ENCODE measurements around the gene OR52H1. TPM values are rescaled to one million over a fixed set of nuclear protein-coding genes. Genes with fewer than 3 reads are reported as not detected.

OR52H1 gene
- total and polyA plus RNA-seq, 2 of the 8 experiments (the other 6 are each of a cell fraction or from before 2014, with no cell fraction given): 0.09 TPM; not detected in 1

DNA sequence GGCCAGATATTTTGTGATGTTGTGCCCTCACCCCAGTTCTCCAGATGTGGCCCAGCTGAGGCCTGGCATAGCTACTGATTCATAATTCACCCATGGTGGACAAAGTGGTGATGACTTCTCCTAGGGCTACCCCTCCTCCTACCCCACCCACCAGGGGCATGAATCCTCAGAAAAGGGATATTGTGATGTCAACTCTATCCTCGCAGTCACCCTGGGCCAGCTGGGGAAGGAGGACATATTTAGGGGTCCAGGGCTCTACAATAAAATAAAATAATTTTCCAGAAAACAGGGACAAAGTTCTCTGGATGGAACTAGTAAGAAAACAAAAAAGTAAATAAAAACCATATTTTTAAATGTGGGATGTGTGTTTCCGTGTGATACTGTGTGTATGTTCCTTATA lies 31.7 kb downstream of the OR52H1 start, which contains the start of gene UBQLNL:
TSS of gene UBQLNL (minus strand) at position 101 of the 400 bp plus-strand sequence. CDS start 258 bp downstream, outside the sequence.
- H4K91ac ChIP-seq (replicated peaks; ENCODE audit: insufficient read length, low read length): no peak within 1 kb of the TSS
- peaks cover 0 to 2% (median 0%) of the 10 kb centered on the region in 4 experiments; a peak in 1 of 7 replicates for H3K4me1 ChIP-seq (replicated peaks in 1 of 4; ENCODE audit: control insufficient read depth in 3 of 4, insufficient read depth in 4 of 4, low read length in 3 of 4)
- H3K18ac ChIP-seq (ENCODE audit: extremely low read depth, low read length): no peak within 1 kb of the TSS
- H4K20me1 ChIP-seq (replicated peaks in 1 of 2; ENCODE audit: control insufficient read depth in 1 of 2, insufficient read depth in 2 of 2, low read length in 2 of 2): no peaks in the 10 kb centered on the region
- H3K23me2 ChIP-seq (ENCODE audit: low read depth, low read length): no peaks in the 10 kb centered on the region
- TF ChIP-seq RFX5 (IDR thresholded peaks at IDR 0.05; ENCODE audit: borderline replicate concordance, low read depth, low read length) (no peak), SAP30 (IDR thresholded peaks at IDR 0.05; ENCODE audit: insufficient read depth, insufficient replicate concordance, low read length) (no peak), TBP (IDR thresholded peaks at IDR 0.05; ENCODE audit: low read depth, low read length) (no peak), BACH1 (IDR thresholded peaks at IDR 0.05; ENCODE audit: low read length) (no peak), TAF1 (IDR thresholded peaks at IDR 0.05; ENCODE audit: low read depth, low read length) (no peak), RNF2 (IDR thresholded peaks at IDR 0.05; ENCODE audit: borderline replicate concordance, low read depth, low read length, missing control alignments, poor library complexity, severe bottlenecking) (no peak), SRF (IDR thresholded peaks at IDR 0.05; ENCODE audit: low read depth, low read length) (no peak), PHF8 (conservative IDR thresholded peaks at IDR 0.05; ENCODE audit: low read depth, low read length) (no peak), SP4 (IDR thresholded peaks at IDR 0.05; ENCODE audit: low read length) (no peak), KDM1A (IDR thresholded peaks at IDR 0.05; ENCODE audit: borderline replicate concordance, low read length) (no peak)
- TF ChIP-seq, protein P1, sequence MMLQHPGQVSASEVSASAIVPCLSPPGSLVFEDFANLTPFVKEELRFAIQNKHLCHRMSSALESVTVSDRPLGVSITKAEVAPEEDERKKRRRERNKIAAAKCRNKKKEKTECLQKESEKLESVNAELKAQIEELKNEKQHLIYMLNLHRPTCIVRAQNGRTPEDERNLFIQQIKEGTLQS (IDR thresholded peaks at IDR 0.05; ENCODE audit: insufficient read depth, low read depth, low read length): no peak
- H2BK20ac ChIP-seq (ENCODE audit: low read length): no peak within 1 kb of the TSS
- POLR2A ChIA-PET (ENCODE audit: partially characterized antibody): no interaction called here
- H3K4ac ChIP-seq (replicated peaks; ENCODE audit: insufficient read length, low read depth, low read length): no peak within 1 kb of the TSS
- CTCF ChIA-PET (ENCODE audit: partially characterized antibody): interaction anchor here (0.7 to 1.6 kb wide), 3 partner anchors 37 to 136 kb away, joined by 3 to 4 read pairs (median 3); no protein-coding TSS in a partner anchor
- no peaks in the 10 kb centered on the region for H3K79me2 ChIP-seq (ENCODE audit: control insufficient read depth in 1 of 2, insufficient read depth in 2 of 2, low read length in 2 of 2)
- no peaks in the 10 kb centered on the region for H3K79me1 ChIP-seq (ENCODE audit: low read depth, low read length)
- H4K5ac ChIP-seq (ENCODE audit: insufficient read length, low read depth, low read length): no peak within 1 kb of the TSS
- no peak within 1 kb of the TSS for H2AK5ac ChIP-seq (ENCODE audit: low read depth, low read length)
- H2AFZ ChIP-seq (ENCODE audit: low read length): no peak within 1 kb of the TSS
- H2BK120ac ChIP-seq (replicated peaks; ENCODE audit: low read depth, low read length): no peak within 1 kb of the TSS
- no peak within 1 kb of the TSS for H3K14ac ChIP-seq (ENCODE audit: insufficient read length)
- H3K4me2 ChIP-seq (ENCODE audit: insufficient read depth in 1 of 2, low read depth in 2 of 2, low read length in 2 of 2): no peak within 1 kb of the TSS
- no peak within 1 kb of the TSS; the same call in 1 of the 2 replicates for H2BK12ac ChIP-seq (ENCODE audit: low read depth, low read length)
- DNase-seq (ENCODE audit: low read depth in 1 of 2, low spot score in 2 of 2): no peak
- H3K9me3 ChIP-seq (ENCODE audit: insufficient read depth in 2 of 2, low read depth in 1 of 2, low read length in 1 of 2): no peaks in the 10 kb centered on the region; a peak in 1 of 4 replicates
- no peak within 1 kb of the TSS for H3K56ac ChIP-seq (replicated peaks; ENCODE audit: insufficient read length, low read depth, low read length)
- H3K4me3 ChIP-seq (ENCODE audit: extremely low read depth in 1 of 4, insufficient read depth in 2 of 4, low read depth in 3 of 4, low read length in 4 of 4): no peak within 1 kb of the TSS
- no peak within 1 kb of the TSS for H2BK5ac ChIP-seq (ENCODE audit: low read depth, low read length)
- H4K8ac ChIP-seq (ENCODE audit: extremely low read depth, insufficient read depth, low read length): no peak within 1 kb of the TSS
- H2BK15ac ChIP-seq (ENCODE audit: low read length): no peak within 1 kb of the TSS
- WGBS, 2 experiments (ENCODE audit: extremely low coverage in 1 of 2, insufficient coverage in 1 of 2, insufficient read length in 1 of 2, insufficient replicate concordance in 2 of 2, low coverage in 1 of 2, low lambda C conversion rate in 2 of 2, missing lambda C conversion rate in 1 of 2): 82% methylated on average over 2 of the region's 2 CpGs; no CpG with 5 or more reads in 1 of the 2 experiments
- no peaks in the 10 kb centered on the region for H3K27me3 ChIP-seq (replicated peaks in 1 of 4; ENCODE audit: control insufficient read depth in 3 of 4, extremely low read depth in 1 of 4, insufficient read depth in 3 of 4, low read length in 3 of 4)
- H3K9ac ChIP-seq (replicated peaks in 1 of 4; ENCODE audit: extremely low read depth in 1 of 4, low read depth in 3 of 4, low read length in 3 of 4): no peak within 1 kb of the TSS
- no peak within 1 kb of the TSS for H3K23ac ChIP-seq (ENCODE audit: insufficient read length)
- no peaks in the 10 kb centered on the region for H3K36me3 ChIP-seq (ENCODE audit: control insufficient read depth in 2 of 4, insufficient read depth in 4 of 4, low read length in 3 of 4)
- FAIRE-seq: no peak
- no peak within 1 kb of the TSS for H3K27ac ChIP-seq (ENCODE audit: low read depth, low read length)

Measured in H1 (cell line).